ENCODE measurements around the gene NBL1.

DNA sequence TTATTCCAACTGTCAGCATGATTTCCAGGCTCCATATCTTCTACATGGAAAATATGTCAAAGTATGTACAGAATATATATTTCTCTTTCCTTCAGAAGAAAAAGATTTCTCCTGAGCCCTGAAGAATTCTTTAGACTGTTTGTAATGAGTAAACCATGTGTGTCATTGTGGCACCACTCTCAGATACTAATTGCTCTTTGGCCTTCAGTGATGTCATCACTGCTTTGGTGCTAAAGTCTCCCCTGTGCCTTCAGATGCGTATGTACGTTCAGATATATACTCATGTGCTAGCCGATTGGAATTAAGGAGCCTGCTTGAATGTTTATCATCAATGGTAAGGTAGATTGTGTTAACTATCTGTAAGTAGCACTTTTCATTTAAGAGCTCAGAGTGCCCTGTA lies 20.6 kb upstream of the NBL1 start:
- TF ChIP-seq ZNF70 (CRISPR knock-in tag; IDR thresholded peaks at IDR 0.05) (no peak), ZNF565 (CRISPR knock-in tag; conservative IDR thresholded peaks at IDR 0.05; ENCODE audit: low read depth) (no peak)
- TF ChIP-seq, protein P1, sequence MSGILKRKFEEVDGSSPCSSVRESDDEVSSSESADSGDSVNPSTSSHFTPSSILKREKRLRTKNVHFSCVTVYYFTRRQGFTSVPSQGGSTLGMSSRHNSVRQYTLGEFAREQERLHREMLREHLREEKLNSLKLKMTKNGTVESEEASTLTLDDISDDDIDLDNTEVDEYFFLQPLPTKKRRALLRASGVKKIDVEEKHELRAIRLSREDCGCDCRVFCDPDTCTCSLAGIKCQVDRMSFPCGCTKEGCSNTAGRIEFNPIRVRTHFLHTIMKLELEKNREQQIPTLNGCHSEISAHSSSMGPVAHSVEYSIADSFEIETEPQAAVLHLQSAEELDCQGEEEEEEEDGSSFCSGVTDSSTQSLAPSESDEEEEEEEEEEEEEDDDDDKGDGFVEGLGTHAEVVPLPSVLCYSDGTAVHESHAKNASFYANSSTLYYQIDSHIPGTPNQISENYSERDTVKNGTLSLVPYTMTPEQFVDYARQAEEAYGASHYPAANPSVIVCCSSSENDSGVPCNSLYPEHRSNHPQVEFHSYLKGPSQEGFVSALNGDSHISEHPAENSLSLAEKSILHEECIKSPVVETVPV (CRISPR knock-in tag; IDR thresholded peaks at IDR 0.05): no peak
- TF ChIP-seq, protein P2, sequence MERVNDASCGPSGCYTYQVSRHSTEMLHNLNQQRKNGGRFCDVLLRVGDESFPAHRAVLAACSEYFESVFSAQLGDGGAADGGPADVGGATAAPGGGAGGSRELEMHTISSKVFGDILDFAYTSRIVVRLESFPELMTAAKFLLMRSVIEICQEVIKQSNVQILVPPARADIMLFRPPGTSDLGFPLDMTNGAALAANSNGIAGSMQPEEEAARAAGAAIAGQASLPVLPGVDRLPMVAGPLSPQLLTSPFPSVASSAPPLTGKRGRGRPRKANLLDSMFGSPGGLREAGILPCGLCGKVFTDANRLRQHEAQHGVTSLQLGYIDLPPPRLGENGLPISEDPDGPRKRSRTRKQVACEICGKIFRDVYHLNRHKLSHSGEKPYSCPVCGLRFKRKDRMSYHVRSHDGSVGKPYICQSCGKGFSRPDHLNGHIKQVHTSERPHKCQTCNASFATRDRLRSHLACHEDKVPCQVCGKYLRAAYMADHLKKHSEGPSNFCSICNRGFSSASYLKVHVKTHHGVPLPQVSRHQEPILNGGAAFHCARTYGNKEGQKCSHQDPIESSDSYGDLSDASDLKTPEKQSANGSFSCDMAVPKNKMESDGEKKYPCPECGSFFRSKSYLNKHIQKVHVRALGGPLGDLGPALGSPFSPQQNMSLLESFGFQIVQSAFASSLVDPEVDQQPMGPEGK (CRISPR knock-in tag; IDR thresholded peaks at IDR 0.05; ENCODE audit: borderline replicate concordance): no peak
- TF ChIP-seq, protein P3, sequence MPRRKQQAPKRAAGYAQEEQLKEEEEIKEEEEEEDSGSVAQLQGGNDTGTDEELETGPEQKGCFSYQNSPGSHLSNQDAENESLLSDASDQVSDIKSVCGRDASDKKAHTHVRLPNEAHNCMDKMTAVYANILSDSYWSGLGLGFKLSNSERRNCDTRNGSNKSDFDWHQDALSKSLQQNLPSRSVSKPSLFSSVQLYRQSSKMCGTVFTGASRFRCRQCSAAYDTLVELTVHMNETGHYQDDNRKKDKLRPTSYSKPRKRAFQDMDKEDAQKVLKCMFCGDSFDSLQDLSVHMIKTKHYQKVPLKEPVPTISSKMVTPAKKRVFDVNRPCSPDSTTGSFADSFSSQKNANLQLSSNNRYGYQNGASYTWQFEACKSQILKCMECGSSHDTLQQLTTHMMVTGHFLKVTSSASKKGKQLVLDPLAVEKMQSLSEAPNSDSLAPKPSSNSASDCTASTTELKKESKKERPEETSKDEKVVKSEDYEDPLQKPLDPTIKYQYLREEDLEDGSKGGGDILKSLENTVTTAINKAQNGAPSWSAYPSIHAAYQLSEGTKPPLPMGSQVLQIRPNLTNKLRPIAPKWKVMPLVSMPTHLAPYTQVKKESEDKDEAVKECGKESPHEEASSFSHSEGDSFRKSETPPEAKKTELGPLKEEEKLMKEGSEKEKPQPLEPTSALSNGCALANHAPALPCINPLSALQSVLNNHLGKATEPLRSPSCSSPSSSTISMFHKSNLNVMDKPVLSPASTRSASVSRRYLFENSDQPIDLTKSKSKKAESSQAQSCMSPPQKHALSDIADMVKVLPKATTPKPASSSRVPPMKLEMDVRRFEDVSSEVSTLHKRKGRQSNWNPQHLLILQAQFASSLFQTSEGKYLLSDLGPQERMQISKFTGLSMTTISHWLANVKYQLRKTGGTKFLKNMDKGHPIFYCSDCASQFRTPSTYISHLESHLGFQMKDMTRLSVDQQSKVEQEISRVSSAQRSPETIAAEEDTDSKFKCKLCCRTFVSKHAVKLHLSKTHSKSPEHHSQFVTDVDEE (CRISPR knock-in tag; IDR thresholded peaks at IDR 0.05): no peak

Data from SK-N-SH treated with all-trans-retinoic acid at 6 μM for 48 hours (cell line).